ENCODE measurements around the gene TRIM67.

Gene TRIM67

DNA sequence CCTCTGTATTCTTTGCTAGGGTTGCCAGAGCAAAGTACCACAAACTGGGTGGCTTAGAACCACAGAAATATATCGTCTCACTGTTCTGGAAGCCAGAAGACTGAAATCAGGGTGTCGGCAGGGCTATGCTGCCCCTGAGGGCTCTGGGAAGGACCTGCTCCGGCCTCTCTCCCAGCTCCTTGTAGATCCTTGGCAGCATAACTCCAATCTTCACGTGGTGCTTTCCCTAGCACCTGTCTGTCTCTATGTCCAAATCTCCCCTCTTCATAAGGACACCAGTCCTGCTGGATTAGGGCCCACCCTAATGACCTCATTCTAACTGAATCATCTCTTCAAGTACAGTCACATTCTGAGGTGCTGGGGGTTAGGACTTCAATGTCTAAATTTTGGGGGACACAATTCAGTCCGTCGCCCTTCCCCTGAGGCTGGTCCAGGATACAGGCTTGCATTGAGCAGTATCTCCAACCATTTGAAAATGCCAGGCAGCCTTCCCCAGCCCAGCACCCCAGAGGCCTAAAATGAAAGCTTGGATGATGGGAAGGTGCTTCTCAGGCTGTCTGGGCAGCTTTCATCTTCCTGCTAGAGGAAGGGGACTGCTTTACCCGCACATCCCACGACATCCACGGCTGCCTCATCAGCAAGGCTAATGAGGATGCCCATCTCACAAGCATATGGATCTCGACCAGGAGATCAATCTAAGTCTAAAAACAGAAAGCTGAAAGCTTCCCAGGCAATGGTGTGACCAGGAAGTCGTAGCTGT, 24.7 kb downstream of the TRIM67 start:
- H3K9me3 ChIP-seq (ENCODE audit: control insufficient read depth, low read length), result peaks cover 5% of the 10 kb centered on the region
- no peaks in the 10 kb centered on the region for H3K4me1 ChIP-seq (ENCODE audit: control insufficient read depth, insufficient read depth, low read length)
- H3K36me3 ChIP-seq (ENCODE audit: control insufficient read depth, insufficient read depth, low read length, severe bottlenecking), result no peaks in the 10 kb centered on the region
- H3K27me3 ChIP-seq (replicated peaks; ENCODE audit: control insufficient read depth, insufficient read depth, low read length), result peaks cover 59% of the 10 kb centered on the region
- H3K4me3 ChIP-seq (ENCODE audit: low read length), result no peak overlapping the region
- DNase-seq (ENCODE audit: low read depth), result no peak
- H3K9ac ChIP-seq (ENCODE audit: low read length), result no peak overlapping the region

DNA sequence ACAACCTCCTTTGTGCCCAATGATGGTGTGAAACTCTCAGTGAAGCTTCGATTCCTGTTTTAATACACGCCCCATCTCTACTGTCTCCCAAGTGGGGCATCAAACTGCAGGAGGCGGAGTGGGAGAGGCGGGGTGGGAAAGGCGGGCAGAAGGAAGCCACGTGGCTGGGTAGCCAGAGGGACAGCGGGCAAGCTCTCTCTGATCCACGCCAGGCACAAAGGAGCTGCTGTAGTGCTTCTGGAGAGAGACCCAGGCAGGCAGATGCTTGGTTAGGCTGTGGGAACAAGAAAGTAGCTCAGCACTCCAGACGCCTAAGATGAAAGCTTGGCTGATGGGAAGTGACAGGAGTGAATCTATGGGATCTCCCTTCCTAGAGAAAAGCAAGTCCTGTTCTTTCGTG, 25.7 kb downstream of the TRIM67 start:
- H3K9ac ChIP-seq (ENCODE audit: low read length), result no peak overlapping the region
- DNase-seq (ENCODE audit: low read depth), result no peak
- peaks cover 5% of the 10 kb centered on the region for H3K9me3 ChIP-seq (ENCODE audit: control insufficient read depth, low read length)
- no peak overlapping the region for H3K4me3 ChIP-seq (ENCODE audit: low read length)
- H3K36me3 ChIP-seq (ENCODE audit: control insufficient read depth, insufficient read depth, low read length, severe bottlenecking), result no peaks in the 10 kb centered on the region
- peaks cover 52% of the 10 kb centered on the region for H3K27me3 ChIP-seq (replicated peaks; ENCODE audit: control insufficient read depth, insufficient read depth, low read length)
- H3K4me1 ChIP-seq (ENCODE audit: control insufficient read depth, insufficient read depth, low read length), result no peaks in the 10 kb centered on the region

DNA sequence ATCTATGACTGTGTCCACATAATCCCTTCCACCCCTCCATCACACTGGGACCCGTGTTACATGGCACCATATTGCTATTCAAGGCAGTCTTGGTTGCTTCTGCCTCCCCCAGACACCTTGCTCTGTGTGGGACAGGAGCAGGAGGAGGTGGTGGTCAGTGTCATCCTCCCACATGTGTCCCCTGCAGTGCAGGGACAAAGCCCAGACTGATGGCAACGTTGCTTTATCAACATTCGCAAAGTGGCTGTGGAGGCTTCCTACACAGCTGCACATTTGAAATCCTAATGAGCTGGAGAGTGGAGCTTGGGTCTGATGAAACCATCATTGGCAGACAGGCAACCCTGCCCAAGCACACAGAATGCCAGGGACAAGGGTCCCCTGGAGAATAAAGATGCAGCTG, 26.2 kb downstream of the TRIM67 start:
- peaks cover 2% of the 10 kb centered on the region for H3K4me1 ChIP-seq (ENCODE audit: control insufficient read depth, insufficient read depth, low read length)
- no peak overlapping the region for H3K4me3 ChIP-seq (ENCODE audit: low read length)
- H3K9me3 ChIP-seq (ENCODE audit: control insufficient read depth, low read length), result peaks cover 5% of the 10 kb centered on the region
- H3K36me3 ChIP-seq (ENCODE audit: control insufficient read depth, insufficient read depth, low read length, severe bottlenecking), result no peaks in the 10 kb centered on the region
- DNase-seq (ENCODE audit: low read depth), result no peak
- H3K27me3 ChIP-seq (replicated peaks; ENCODE audit: control insufficient read depth, insufficient read depth, low read length), result peaks cover 47% of the 10 kb centered on the region
- H3K9ac ChIP-seq (ENCODE audit: low read length), result no peak overlapping the region

DNA sequence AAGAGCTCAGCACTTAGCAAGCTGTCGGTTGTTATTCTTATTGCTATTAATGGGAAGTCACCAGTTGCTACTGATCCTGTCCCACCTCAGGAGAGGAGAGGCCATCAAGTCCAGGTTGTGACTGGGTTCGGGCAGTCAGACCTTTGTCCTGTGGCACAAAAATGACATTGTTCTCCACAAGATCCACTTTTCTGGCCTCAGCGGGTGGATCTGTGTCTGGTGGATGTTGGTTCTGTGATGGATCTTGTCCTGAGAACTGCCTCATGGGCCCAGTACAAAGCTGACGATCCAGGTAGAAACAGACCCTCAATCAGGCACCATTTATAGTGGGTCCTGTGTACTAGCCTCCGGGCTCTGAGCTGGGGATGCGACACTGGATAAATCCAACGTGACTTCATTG, 26.9 kb downstream of the TRIM67 start:
- no peaks in the 10 kb centered on the region for H3K36me3 ChIP-seq (ENCODE audit: control insufficient read depth, insufficient read depth, low read length, severe bottlenecking)
- peaks cover 5% of the 10 kb centered on the region for H3K9me3 ChIP-seq (ENCODE audit: control insufficient read depth, low read length)
- H3K27me3 ChIP-seq (replicated peaks; ENCODE audit: control insufficient read depth, insufficient read depth, low read length), result peaks cover 47% of the 10 kb centered on the region

DNA sequence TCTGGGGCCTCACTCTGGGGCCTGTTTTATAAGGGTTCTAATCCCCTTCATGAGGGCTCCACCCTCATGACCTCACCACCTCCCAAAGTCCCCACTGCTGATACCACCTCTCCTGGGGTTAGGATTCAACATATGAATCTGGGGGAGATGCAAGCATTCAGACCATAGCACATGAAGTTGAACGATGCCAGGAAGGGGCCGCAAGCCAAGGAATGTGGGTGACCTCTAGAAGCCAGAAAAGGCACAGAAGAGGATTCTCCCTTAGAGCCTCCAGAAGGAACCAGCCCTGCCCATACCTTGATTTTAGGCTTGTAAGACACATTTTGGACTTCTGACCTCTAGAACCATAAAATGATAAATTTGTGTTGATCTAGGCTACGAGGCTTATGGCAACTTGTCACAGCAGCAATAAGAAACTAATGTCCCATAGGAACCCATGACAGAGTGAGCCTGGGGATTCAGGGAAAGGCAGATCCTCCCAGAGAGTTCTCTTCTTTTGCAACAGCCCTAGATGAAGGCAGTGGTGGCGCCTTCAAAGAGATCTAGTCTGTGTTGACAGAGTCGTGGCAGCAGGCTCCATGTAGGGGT, 27.9 kb downstream of the TRIM67 start:
- H3K36me3 ChIP-seq (ENCODE audit: control insufficient read depth, insufficient read depth, low read length, severe bottlenecking), result no peaks in the 10 kb centered on the region
- no peak for DNase-seq (ENCODE audit: low read depth)
- peaks cover 11% of the 10 kb centered on the region for H3K9me3 ChIP-seq (ENCODE audit: control insufficient read depth, low read length)
- H3K9ac ChIP-seq (ENCODE audit: low read length), result no peak overlapping the region
- peaks cover 40% of the 10 kb centered on the region for H3K27me3 ChIP-seq (replicated peaks; ENCODE audit: control insufficient read depth, insufficient read depth, low read length)
- peaks cover 9% of the 10 kb centered on the region for H3K4me1 ChIP-seq (ENCODE audit: control insufficient read depth, insufficient read depth, low read length)
- H3K4me3 ChIP-seq (ENCODE audit: low read length), result no peak overlapping the region

More for the DNA sequence above, 26.9 kb downstream of the TRIM67 start:
- H3K4me1 ChIP-seq (ENCODE audit: control insufficient read depth, insufficient read depth, low read length), result peaks cover 6% of the 10 kb centered on the region
- no peak overlapping the region for H3K4me3 ChIP-seq (ENCODE audit: low read length)
- no peak for DNase-seq (ENCODE audit: low read depth)
- no peak overlapping the region for H3K9ac ChIP-seq (ENCODE audit: low read length)

DNA sequence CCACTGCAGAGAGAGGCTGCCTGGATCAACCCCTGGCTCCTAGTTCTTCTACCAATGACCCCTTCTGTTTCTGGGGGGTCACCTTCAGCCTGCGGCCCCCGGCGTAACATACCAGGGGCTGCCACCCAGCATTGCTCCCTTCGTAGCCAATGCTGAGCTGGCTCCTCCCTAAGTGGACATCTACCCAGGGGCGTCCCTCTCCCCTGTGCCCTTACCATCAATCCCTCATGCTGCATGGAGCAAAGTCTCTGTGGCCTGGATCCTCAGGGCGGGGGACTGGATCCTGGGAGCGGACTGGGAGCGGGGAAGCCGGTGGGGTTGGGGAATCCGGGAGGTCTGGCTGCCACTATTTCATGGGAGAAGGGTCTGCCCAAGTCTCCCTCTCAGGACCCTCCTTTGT, 28.6 kb downstream of the TRIM67 start:
- H3K36me3 ChIP-seq (ENCODE audit: control insufficient read depth, insufficient read depth, low read length, severe bottlenecking), result no peaks in the 10 kb centered on the region
- no peak for DNase-seq (ENCODE audit: low read depth)

DNA sequence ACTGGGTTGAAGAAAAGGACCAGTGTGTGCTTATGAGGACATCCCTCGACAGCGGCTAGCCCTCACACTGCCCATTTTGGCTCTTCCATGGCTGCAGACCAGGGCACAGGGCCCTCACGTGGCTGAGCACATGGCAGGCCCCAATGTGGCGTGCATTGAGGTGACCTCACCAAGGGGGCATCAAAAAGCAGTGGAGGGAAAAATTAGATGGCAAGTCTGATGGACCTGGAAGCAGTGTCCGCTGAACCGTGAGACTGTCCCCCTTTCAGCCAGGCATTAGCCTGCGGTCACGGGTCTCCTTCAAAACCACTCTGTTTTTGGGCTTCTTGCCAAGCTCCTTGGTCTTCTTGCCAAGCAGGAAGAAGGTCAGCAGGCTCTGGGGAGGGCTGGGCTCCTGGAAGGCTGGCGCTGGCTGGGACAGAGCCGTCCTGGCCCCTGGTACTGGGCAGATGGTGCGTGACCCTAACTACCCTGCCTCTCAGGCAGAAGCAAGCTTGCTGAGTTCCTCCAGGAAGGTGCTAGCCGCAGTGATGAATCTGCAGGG, 30.8 kb downstream of the TRIM67 start:
- peaks cover 11% of the 10 kb centered on the region for H3K9me3 ChIP-seq (ENCODE audit: control insufficient read depth, low read length)
- H3K4me1 ChIP-seq (ENCODE audit: control insufficient read depth, insufficient read depth, low read length), result peaks cover 9% of the 10 kb centered on the region
- no peak overlapping the region for H3K4me3 ChIP-seq (ENCODE audit: low read length)
- H3K9ac ChIP-seq (ENCODE audit: low read length), result no peak overlapping the region
- H3K27me3 ChIP-seq (replicated peaks; ENCODE audit: control insufficient read depth, insufficient read depth, low read length), result peaks cover 16% of the 10 kb centered on the region
- DNase-seq (ENCODE audit: low read depth), result no peak
- no peaks in the 10 kb centered on the region for H3K36me3 ChIP-seq (ENCODE audit: control insufficient read depth, insufficient read depth, low read length, severe bottlenecking)

More for the DNA sequence above, 28.6 kb downstream of the TRIM67 start:
- H3K9ac ChIP-seq (ENCODE audit: low read length), result no peak overlapping the region
- H3K27me3 ChIP-seq (replicated peaks; ENCODE audit: control insufficient read depth, insufficient read depth, low read length), result peaks cover 33% of the 10 kb centered on the region
- peaks cover 9% of the 10 kb centered on the region for H3K4me1 ChIP-seq (ENCODE audit: control insufficient read depth, insufficient read depth, low read length)
- peaks cover 11% of the 10 kb centered on the region for H3K9me3 ChIP-seq (ENCODE audit: control insufficient read depth, low read length)
- H3K4me3 ChIP-seq (ENCODE audit: low read length), result no peak overlapping the region

DNA sequence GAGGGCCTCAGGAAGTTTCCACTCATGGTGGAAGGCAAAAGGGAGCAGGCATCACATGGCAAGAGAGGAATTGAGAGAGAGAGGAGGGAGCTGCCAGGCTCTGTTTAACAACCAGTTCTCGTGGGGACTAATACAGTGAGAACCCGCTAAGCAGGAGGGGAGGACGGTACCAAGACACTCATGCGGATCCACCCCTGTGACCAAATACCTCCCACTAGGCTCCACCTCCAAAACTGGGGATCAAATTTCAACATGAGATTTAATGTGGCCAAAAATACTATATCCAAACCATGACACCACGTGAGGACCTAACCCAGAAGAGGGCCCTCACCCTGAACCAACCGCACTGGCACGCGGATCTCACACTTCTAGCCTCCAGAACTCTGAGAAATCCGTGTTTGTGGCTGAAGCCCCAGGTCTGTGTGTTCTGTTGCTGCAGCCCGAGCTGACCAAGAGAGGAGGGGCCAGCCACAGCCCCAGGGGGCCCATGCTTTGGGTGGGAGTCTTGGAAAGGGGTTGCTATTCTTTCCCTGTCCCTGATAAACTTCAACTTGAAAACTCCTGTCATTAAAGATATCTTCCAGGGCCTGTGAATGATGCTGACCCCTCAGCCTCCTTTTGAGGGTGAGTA, 32.0 kb downstream of the TRIM67 start:
- Histone ChIP-seq H3K4me1 (ENCODE audit: control insufficient read depth, insufficient read depth, low read length) (peaks cover 9% of the 10 kb centered on the region), H3K4me3 (ENCODE audit: low read length) (no peak overlapping the region), H3K9me3 (ENCODE audit: control insufficient read depth, low read length) (peaks cover 11% of the 10 kb centered on the region), H3K27me3 (replicated peaks; ENCODE audit: control insufficient read depth, insufficient read depth, low read length) (peaks cover 16% of the 10 kb centered on the region), H3K36me3 (ENCODE audit: control insufficient read depth, insufficient read depth, low read length, severe bottlenecking) (no peaks in the 10 kb centered on the region), H3K9ac (ENCODE audit: low read length) (no peak overlapping the region)
- DNase-seq (ENCODE audit: low read depth), result no peak

DNA sequence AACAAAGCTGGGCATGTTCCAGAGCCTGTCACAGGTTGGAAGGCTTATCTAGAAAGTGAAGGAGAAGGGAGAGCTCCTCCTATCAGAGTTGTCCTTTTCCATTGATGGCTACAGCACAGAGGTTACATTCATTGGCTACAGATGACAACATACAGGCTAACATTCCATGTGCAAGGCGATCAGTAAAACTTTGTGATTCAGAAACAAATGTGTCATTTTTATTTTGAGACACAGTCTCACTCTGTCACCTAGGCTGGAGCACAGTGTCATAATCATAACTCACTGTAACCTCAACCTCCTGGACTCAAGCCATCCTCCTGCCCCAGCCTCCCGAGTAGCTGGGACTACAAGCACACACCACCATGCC, 32.6 kb downstream of the TRIM67 start:
- H3K27me3 ChIP-seq (replicated peaks; ENCODE audit: control insufficient read depth, insufficient read depth, low read length), result peaks cover 10% of the 10 kb centered on the region
- DNase-seq (ENCODE audit: low read depth), result no peak

DNA sequence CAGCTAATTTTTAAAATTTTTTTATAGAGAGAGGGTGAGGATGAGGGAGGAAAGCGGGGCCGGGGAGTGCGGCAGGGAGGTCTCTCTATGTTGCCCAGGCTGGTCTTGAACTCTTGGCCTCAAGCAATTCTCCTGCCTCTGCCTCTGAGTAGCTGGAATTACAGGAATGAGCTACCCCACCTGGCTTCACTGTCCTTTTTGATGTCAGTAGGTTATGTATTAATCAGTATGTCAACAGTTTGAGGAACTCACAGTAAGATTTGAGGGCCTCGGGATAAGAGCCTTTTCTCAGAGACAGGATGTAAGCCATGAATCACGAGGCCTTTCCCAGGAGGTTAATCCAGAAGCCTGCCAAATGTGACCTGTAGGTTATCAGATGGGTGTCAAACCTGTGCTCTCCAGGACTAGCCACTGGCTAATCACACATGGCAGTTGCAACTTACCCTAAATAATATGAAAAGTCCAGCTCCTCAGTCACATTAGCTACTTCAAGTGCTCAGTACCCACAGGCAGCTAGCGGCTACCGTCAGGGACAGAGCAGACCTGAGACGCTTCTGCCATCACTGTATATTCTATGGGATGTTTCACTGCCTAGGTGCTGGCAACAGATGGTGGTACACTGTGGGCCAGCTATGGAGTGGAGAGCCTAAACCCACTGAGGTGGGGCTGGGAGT, 33.1 kb downstream of the TRIM67 start:
- Histone ChIP-seq H3K9ac (ENCODE audit: low read length) (no peak overlapping the region), H3K4me1 (ENCODE audit: control insufficient read depth, insufficient read depth, low read length) (peaks cover 9% of the 10 kb centered on the region), H3K36me3 (ENCODE audit: control insufficient read depth, insufficient read depth, low read length, severe bottlenecking) (no peaks in the 10 kb centered on the region), H3K27me3 (replicated peaks; ENCODE audit: control insufficient read depth, insufficient read depth, low read length) (peaks cover 10% of the 10 kb centered on the region), H3K9me3 (ENCODE audit: control insufficient read depth, low read length) (peaks cover 6% of the 10 kb centered on the region), H3K4me3 (ENCODE audit: low read length) (no peak overlapping the region)
- DNase-seq (ENCODE audit: low read depth), result no peak

More for the DNA sequence above, 32.6 kb downstream of the TRIM67 start:
- Histone ChIP-seq H3K4me1 (ENCODE audit: control insufficient read depth, insufficient read depth, low read length) (peaks cover 9% of the 10 kb centered on the region), H3K9ac (ENCODE audit: low read length) (no peak overlapping the region), H3K9me3 (ENCODE audit: control insufficient read depth, low read length) (peaks cover 10% of the 10 kb centered on the region), H3K36me3 (ENCODE audit: control insufficient read depth, insufficient read depth, low read length, severe bottlenecking) (no peaks in the 10 kb centered on the region), H3K4me3 (ENCODE audit: low read length) (no peak overlapping the region)

DNA sequence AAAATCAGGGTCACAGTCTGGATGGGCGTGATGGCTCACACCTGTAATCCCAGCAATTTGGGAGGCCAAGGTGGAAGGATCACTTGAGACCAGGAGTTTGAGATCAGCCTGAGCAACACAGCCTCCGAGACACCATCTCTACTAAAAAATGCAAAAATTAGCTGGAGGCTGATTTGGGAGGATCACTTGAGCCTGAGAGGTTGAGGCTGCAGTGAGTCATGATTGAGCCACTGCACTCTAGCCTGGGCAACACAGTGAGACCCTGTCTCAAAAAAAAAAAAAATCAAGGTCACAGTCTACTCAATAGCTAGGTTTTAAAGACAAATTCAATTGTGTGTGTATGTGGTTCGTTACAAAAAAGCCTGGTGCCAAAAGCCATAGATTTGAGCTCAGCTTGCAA, 34.4 kb downstream of the TRIM67 start:
- H3K9me3 ChIP-seq (ENCODE audit: control insufficient read depth, low read length), result peaks cover 6% of the 10 kb centered on the region
- peaks cover 4% of the 10 kb centered on the region for H3K27me3 ChIP-seq (replicated peaks; ENCODE audit: control insufficient read depth, insufficient read depth, low read length)
- no peaks in the 10 kb centered on the region for H3K36me3 ChIP-seq (ENCODE audit: control insufficient read depth, insufficient read depth, low read length, severe bottlenecking)
- no peak overlapping the region for H3K4me3 ChIP-seq (ENCODE audit: low read length)
- peaks cover 18% of the 10 kb centered on the region for H3K4me1 ChIP-seq (ENCODE audit: control insufficient read depth, insufficient read depth, low read length)
- H3K9ac ChIP-seq (ENCODE audit: low read length), result no peak overlapping the region
- DNase-seq (ENCODE audit: low read depth), result no peak

Measured in adipocyte (in vitro differentiated cells).